HL-60/S4 treated with retinoic acid at 250 ng/mL for 4 days and 3 days (cell line): ENCODE measurements around the gene TRIM62.

Source experiments
- in situ Hi-C: fragments of 300-500 bp; cut with MboI; formaldehyde crosslinking; loops from 2 replicates; pipeline ENCODE4 v1.7.0; 2022; ENCODE audit warnings: low sequenced_read_pairs

TRIM62 gene

GRCh38 chr1:33181921-33182341 is at the start of gene TRIM62:
Gene TRIM62, minus strand, starts transcription at chr1:33182043. Its CDS starts 611 bp downstream, at chr1:33181432.
- in situ Hi-C loops = no loop called here

- in situ Hi-C loops = no loop called here
Observed at GRCh38 chr1:33231166-33231565, 49.3 kb upstream of the TRIM62 start.

GRCh38 chr1:33228935-33229487 is 47.2 kb upstream of the TRIM62 start:
- in situ Hi-C loops = no loop called here

GRCh38 chr1:33225586-33225985 is 43.7 kb upstream of the TRIM62 start:
- in situ Hi-C loops = no loop called here

GRCh38 chr1:33224166-33224707 is 42.4 kb upstream of the TRIM62 start:
- in situ Hi-C loops = no loop called here

- in situ Hi-C loops = no loop called here
Observed at GRCh38 chr1:33222381-33222780, 40.5 kb upstream of the TRIM62 start.

- in situ Hi-C loops = no loop called here
Observed at GRCh38 chr1:33221385-33221758, 39.5 kb upstream of the TRIM62 start.

- in situ Hi-C loops = no loop called here
Observed at GRCh38 chr1:33220676-33221384, 39.0 kb upstream of the TRIM62 start.

GRCh38 chr1:33219886-33220661 is 38.2 kb upstream of the TRIM62 start:
- in situ Hi-C loops = no loop called here

- in situ Hi-C loops = no loop called here
Observed at GRCh38 chr1:33211972-33212371, 30.1 kb upstream of the TRIM62 start.

GRCh38 chr1:33206340-33206739 is 24.5 kb upstream of the TRIM62 start:
- in situ Hi-C loops = no loop called here

GRCh38 chr1:33195556-33195955 is 13.7 kb upstream of the TRIM62 start:
- in situ Hi-C loops = no loop called here

- in situ Hi-C loops = no loop called here
Observed at GRCh38 chr1:33191731-33192275, 10.0 kb upstream of the TRIM62 start.

- in situ Hi-C loops = no loop called here
Observed at GRCh38 chr1:33190701-33191100, 8.9 kb upstream of the TRIM62 start.

GRCh38 chr1:33188572-33189275 is 6.9 kb upstream of the TRIM62 start:
- in situ Hi-C loops = no loop called here

- in situ Hi-C loops = no loop called here
Observed at GRCh38 chr1:33186936-33187335, 5.1 kb upstream of the TRIM62 start.

- in situ Hi-C loops = no loop called here
Observed at GRCh38 chr1:33185541-33185940, 3.7 kb upstream of the TRIM62 start.

GRCh38 chr1:33183306-33183705 is 1.5 kb upstream of the TRIM62 start:
- in situ Hi-C loops = no loop called here

GRCh38 chr1:33182896-33183295 is 1.1 kb upstream of the TRIM62 start:
- in situ Hi-C loops = no loop called here

- in situ Hi-C loops = no loop called here
Observed at GRCh38 chr1:33182401-33182841, 578 bp upstream of the TRIM62 start.
